Lung microvascular endothelial cell (primary cell): ENCODE data around the gene AK1. TPM values are rescaled to one million over a fixed set of nuclear protein-coding genes. Genes with fewer than 3 reads are reported as not detected.

ENCODE experiments used
- DNase-seq, 2 donors: peaks; one replicate each; pipeline versions ENCODE4 v3.0.0 to v3.0.0-alpha.2; 2010; ENCODE audit warnings: low read depth in 2 of 2
- total RNA-seq: library from RNA; depleted of rRNA; stranded (reverse); fragments of >200 nt; gene quantifications from 2 replicates; pipeline ENCODE4 v1.2.1, GENCODE V29; 2014

AK1 gene
- total RNA-seq, 1 donor from 2014 or later: 22.0 TPM

DNA sequence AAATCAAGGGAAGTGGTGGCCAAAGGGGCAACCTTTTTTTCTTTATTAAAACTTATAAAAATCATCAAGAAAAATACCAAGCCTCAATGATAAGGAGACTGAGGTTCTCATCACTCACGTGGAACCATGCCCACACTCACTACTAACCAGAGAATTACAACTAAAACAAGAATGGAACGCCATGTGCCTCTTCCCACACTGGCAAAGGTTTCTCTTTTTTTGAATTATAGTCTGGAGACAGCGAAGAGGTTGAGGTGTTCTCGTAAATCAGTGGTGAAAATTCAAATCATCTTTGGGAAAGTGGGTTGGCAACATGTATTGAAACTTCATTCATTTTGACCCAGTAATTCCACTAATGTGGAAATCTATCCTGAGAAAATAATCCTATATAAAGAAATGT lies 55.4 kb downstream of the AK1 start:
- no peak for DNase-seq

DNA sequence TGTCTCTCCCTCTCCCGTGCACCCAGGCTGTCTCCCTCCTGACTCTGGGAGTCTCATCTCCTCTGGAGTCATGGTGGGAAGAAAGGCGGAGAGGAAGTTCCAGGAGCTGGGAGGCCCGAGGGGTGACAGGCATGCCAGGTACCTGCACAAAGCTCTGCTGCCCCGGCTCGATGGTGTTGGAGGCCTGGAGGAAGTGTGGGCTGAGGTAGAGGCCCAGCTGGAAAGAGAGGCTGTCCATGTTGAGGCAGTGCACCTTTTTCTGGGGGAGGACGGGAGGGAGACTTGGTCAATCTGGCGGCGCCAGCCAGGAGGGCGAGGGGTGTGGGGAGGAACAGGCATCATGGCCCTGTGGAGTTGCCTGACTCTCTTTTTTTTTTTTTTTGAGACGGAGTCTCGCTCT lies 58.9 kb downstream of the AK1 start:
- no peak for DNase-seq

DNA sequence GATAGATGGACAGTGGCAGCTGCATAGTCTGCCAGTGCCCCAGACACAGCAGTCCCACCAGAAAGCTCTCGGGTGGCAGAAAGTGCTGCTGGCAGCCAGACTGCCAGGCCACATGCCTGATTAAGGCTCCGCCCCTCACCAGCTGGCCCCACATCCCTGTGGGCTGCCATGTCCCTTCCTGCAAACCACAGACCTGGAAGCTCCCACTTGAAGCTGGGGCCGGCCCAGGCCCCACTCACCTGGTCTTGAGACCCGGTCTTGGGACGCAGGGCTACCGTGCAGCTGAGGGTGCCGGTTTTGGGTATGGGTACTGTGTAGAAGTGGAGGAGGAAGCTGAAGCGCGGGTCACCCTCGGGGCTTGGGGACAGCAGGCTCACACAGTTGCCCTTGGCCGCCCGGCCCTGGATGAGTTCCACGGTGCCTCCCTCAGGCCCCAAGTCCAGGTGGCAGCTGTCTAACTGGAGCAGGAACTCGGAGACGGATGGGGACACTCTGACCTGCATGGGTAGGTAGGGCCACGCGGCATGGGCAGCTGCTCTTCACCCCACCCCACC lies 59.5 kb downstream of the AK1 start:
- DNase-seq: no peak

DNA sequence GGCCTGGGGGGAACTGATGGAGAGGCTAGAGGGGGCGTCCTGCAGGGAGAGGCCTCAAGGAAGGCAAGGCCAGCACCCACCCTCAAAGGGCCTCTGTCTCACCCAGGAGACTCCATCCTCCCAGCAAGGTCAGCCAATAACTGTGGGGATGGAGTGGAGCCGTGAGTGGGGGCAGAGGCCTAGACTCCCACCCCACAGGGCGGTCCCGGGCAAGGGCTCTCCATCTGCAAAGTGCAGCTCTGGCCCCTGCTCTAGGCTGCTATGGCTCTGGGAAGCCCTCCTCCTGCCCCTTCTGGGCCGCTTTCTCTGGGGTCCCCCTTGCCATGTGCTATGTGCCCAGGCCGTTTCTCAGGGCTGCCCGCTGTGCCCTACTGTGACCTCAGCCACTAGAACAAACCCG lies 60.7 kb downstream of the AK1 start:
- DNase-seq: no peak

Other genes starting within 250 kb of the AK1 start
- not detected in 2 replicates for gene CFAP157, start 170.7 kb downstream of the AK1 start, total RNA-seq
- 24.4 and 25.0 TPM in 2 replicates for gene PTRH1, start 162.0 kb downstream of the AK1 start, total RNA-seq
- not detected in 2 replicates for gene TTC16, start 161.6 kb downstream of the AK1 start, total RNA-seq
- 4.8 TPM in 2 replicates for gene TOR2A, start 142.4 kb downstream of the AK1 start, total RNA-seq
- 56.2 and 72.6 TPM in 2 replicates for gene SH2D3C, start 99.0 kb downstream of the AK1 start, total RNA-seq
- gene CDK9, start 91.6 kb downstream of the AK1 start, total RNA-seq: 57.1 and 70.0 TPM in 2 replicates
- gene FPGS, start 74.8 kb downstream of the AK1 start, total RNA-seq: 39.7 and 51.0 TPM in 2 replicates
- gene ENG, start 23.0 kb downstream of the AK1 start, total RNA-seq: 34.0 and 51.6 TPM in 2 replicates
- 23.5 and 30.0 TPM in 2 replicates for gene ST6GALNAC6, start 21.9 kb upstream of the AK1 start, total RNA-seq
- 25.5 and 26.6 TPM in 2 replicates for gene ST6GALNAC4, start 39.4 kb upstream of the AK1 start, total RNA-seq
- gene PIP5KL1, start 53.1 kb upstream of the AK1 start, total RNA-seq: 0.44 and 0.60 TPM in 2 replicates
- 8.9 and 12.3 TPM in 2 replicates for gene DPM2, start 60.2 kb upstream of the AK1 start, total RNA-seq
- 10.2 and 24.2 TPM in 2 replicates for gene EEIG1, start 103.3 kb upstream of the AK1 start, total RNA-seq
- gene NAIF1, start 189.6 kb upstream of the AK1 start, total RNA-seq: 6.5 and 12.5 TPM in 2 replicates
- 27.5 and 78.2 TPM in 2 replicates for gene SLC25A25, start 190.6 kb upstream of the AK1 start, total RNA-seq